ENCODE data around the gene B3GNT7.
"Not testable (repeated sequence)": the region's sequence is repeated elsewhere in the genome, so short reads cannot be mapped to it uniquely, and the experiment has no call there.

The B3GNT7 gene

DNA sequence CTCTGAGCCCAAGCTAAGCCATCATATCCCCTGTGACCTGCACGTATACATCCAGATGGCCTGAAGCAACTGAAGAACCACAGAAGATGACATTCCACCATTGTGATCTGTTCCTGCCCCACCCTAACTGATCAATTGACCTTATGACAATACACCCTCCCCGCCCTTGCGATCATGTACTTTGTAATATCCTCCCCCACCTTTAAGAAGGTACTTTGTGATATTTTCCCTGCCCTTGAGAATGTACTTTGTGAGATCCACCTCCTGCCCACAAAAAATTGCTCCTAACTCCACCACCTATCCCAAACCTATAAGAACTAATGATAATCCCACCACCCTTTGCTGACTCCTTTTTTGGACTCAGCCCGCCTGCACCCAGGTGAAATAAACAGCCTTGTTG is 34.9 kb downstream of the B3GNT7 start:
- not testable (repeated sequence) for DNase-seq

GRCh38 chr2:231431606-231432005 is 36.1 kb downstream of the B3GNT7 start:
- no peak for DNase-seq

DNA sequence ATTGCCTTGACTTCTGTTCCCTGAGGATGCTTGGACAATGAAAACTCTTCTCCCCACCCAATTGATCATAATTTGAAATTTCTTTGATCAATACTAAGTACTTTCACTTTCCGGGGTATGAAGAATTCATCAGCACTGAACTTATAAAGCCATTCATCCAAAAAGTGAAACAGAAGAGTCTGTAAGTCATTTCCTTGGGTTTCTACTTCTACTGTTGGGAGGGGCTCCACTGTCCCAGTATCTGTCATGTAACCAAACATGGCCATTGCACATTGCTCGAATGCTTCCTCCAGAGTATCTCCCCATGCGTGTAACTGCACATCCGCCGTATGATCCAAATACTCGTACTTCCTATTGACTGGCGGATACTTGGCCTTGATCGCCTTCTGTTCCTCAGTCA is 38.5 kb downstream of the B3GNT7 start:
- no peak for DNase-seq

- DNase-seq: no peak
Observed at GRCh38 chr2:231436957-231437356, 41.4 kb downstream of the B3GNT7 start.

DNA sequence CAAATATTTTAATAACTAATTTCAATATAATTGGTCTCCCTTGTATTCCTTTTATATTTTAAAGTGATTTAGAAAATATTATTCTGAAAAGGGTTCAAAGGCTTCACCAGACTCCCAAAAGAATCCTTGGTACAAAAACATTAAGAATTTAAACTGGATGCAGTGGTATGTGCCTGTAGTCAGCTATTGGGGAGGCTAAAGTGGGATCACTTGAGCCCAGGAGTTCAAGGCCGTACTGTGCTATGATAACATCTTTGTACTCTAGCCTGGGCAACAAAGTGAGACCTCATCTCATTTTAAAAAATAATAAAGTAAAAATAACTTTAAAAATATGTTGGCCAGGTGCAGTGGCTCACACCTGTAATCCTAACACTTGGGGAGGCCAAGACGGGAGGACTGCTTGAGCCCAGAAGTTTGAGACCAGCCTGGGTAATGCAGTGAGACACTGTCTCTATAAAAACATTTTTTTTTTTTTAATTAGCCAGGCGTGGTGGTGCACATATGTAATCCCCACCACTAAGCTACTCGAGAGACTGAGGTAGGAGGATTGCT is 54.1 kb downstream of the B3GNT7 start:
- DNase-seq: no peak

GRCh38 chr2:231450548-231450989 is 55.1 kb downstream of the B3GNT7 start:
- DNase-seq: no peak

Measured in fibroblast of skin of abdomen (primary cell).